T-helper 2 cell treated with Interferon-gamma antibody and Interleukin-4, amounts not matched to agents 5 μg/mL and 100 μg/mL, for 36 hours (primary cell): ENCODE data around the gene HES2.
A peak's percentile ranks its signal among the peaks of the same experiment; 100 is the strongest.
"Not testable (repeated sequence)": the region's sequence is repeated elsewhere in the genome, so short reads cannot be mapped to it uniquely, and the experiment has no call there.

Source experiments
- DNase-seq: peaks from one replicate; pipeline ENCODE4 v3.0.0; 2021; ENCODE audit warnings: low spot score
- H3K27ac Mint-ChIP-seq: one replicate; pipeline ENCODE4 v1.8.0; 2021; ENCODE audit warnings: mild to moderate bottlenecking, mixed read lengths
- H3K27me3 Mint-ChIP-seq: one replicate; pipeline ENCODE4 v1.8.0; 2021; ENCODE audit warnings: low read depth, mixed read lengths
- H3K36me3 Mint-ChIP-seq: one replicate; pipeline ENCODE4 v1.8.0; 2021; ENCODE audit warnings: low read depth, mixed read lengths
- H3K4me1 Mint-ChIP-seq: one replicate; pipeline ENCODE4 v1.8.0; 2021; ENCODE audit warnings: low read depth, mixed read lengths
- H3K4me3 Mint-ChIP-seq: one replicate; pipeline ENCODE4 v1.8.0; 2022; ENCODE audit warnings: mild to moderate bottlenecking, moderate library complexity, mixed read lengths
- H3K9me3 Mint-ChIP-seq: one replicate; pipeline ENCODE4 v1.8.0; 2021; ENCODE audit warnings: mixed read lengths

Gene HES2

GRCh38 chr1:6435547-6435946, 15.8 kb upstream of the HES2 start:
- Mint-ChIP-seq H3K27me3 (peaks cover 26% of the 10 kb centered on the region), H3K36me3 (no peaks in the 10 kb centered on the region), H3K4me3 (no peak overlapping the region), H3K27ac (no peak overlapping the region), H3K4me1 (peaks cover 3% of the 10 kb centered on the region), H3K9me3 (no peaks in the 10 kb centered on the region)
- DNase-seq: no peak

GRCh38 chr1:6435129-6435528, 15.4 kb upstream of the HES2 start:
- no peak overlapping the region for H3K4me3 Mint-ChIP-seq
- no peaks in the 10 kb centered on the region for H3K36me3 Mint-ChIP-seq
- H3K27ac Mint-ChIP-seq: no peak overlapping the region
- no peak for DNase-seq
- H3K9me3 Mint-ChIP-seq: no peaks in the 10 kb centered on the region
- peaks cover 30% of the 10 kb centered on the region for H3K27me3 Mint-ChIP-seq
- H3K4me1 Mint-ChIP-seq: peaks cover 3% of the 10 kb centered on the region

GRCh38 chr1:6434186-6434585, 14.5 kb upstream of the HES2 start:
- H3K27me3 Mint-ChIP-seq: peaks cover 25% of the 10 kb centered on the region
- H3K4me3 Mint-ChIP-seq: no peak overlapping the region
- peaks cover 3% of the 10 kb centered on the region for H3K4me1 Mint-ChIP-seq
- no peak for DNase-seq
- H3K36me3 Mint-ChIP-seq: no peaks in the 10 kb centered on the region
- H3K9me3 Mint-ChIP-seq: no peaks in the 10 kb centered on the region
- H3K27ac Mint-ChIP-seq: no peak overlapping the region

- H3K4me1 Mint-ChIP-seq, DNase-seq, H3K9me3 Mint-ChIP-seq, H3K27ac Mint-ChIP-seq, H3K36me3 Mint-ChIP-seq, H3K4me3 Mint-ChIP-seq: not testable (repeated sequence)
- H3K27me3 Mint-ChIP-seq: peaks cover 16% of the 10 kb centered on the region
Measured at GRCh38 chr1:6431645-6432579, 12.2 kb upstream of the HES2 start.

GRCh38 chr1:6429660-6430411, 10.1 kb upstream of the HES2 start:
- H3K36me3 Mint-ChIP-seq, H3K4me1 Mint-ChIP-seq, H3K27ac Mint-ChIP-seq, H3K9me3 Mint-ChIP-seq, H3K4me3 Mint-ChIP-seq, DNase-seq: not testable (repeated sequence)
- H3K27me3 Mint-ChIP-seq: peaks cover 24% of the 10 kb centered on the region

- not testable (repeated sequence) for H3K4me3 Mint-ChIP-seq, H3K36me3 Mint-ChIP-seq, H3K4me1 Mint-ChIP-seq, H3K27ac Mint-ChIP-seq, H3K9me3 Mint-ChIP-seq, DNase-seq
- peaks cover 31% of the 10 kb centered on the region for H3K27me3 Mint-ChIP-seq
Measured at GRCh38 chr1:6428453-6428852, 8.7 kb upstream of the HES2 start.

- Mint-ChIP-seq H3K4me3 (no peak overlapping the region), H3K36me3 (no peaks in the 10 kb centered on the region), H3K4me1 (no peaks in the 10 kb centered on the region), H3K9me3 (no peaks in the 10 kb centered on the region), H3K27ac (no peak overlapping the region), H3K27me3 (peaks cover 37% of the 10 kb centered on the region)
- no peak for DNase-seq
Measured at GRCh38 chr1:6427441-6428390, 8.0 kb upstream of the HES2 start.

- DNase-seq: no peak
- Mint-ChIP-seq H3K4me1 (no peaks in the 10 kb centered on the region), H3K9me3 (no peaks in the 10 kb centered on the region), H3K36me3 (no peaks in the 10 kb centered on the region), H3K27ac (no peak overlapping the region), H3K27me3 (peaks cover 42% of the 10 kb centered on the region), H3K4me3 (no peak overlapping the region)
Measured at GRCh38 chr1:6426972-6427350, 7.2 kb upstream of the HES2 start.

- H3K4me3 Mint-ChIP-seq: no peak overlapping the region
- peaks cover 47% of the 10 kb centered on the region for H3K27me3 Mint-ChIP-seq
- no peaks in the 10 kb centered on the region for H3K36me3 Mint-ChIP-seq
- H3K27ac Mint-ChIP-seq: no peak overlapping the region
- H3K9me3 Mint-ChIP-seq: no peaks in the 10 kb centered on the region
- no peak for DNase-seq
- H3K4me1 Mint-ChIP-seq: peaks cover 4% of the 10 kb centered on the region
Measured at GRCh38 chr1:6426277-6426971, 6.7 kb upstream of the HES2 start.

- Mint-ChIP-seq H3K27ac (no peak overlapping the region), H3K27me3 (peaks cover 54% of the 10 kb centered on the region), H3K36me3 (no peaks in the 10 kb centered on the region), H3K4me3 (no peak overlapping the region), H3K4me1 (peaks cover 4% of the 10 kb centered on the region), H3K9me3 (no peaks in the 10 kb centered on the region)
- no peak for DNase-seq
Measured at GRCh38 chr1:6425658-6426057, 5.9 kb upstream of the HES2 start.

GRCh38 chr1:6424619-6425593, 5.2 kb upstream of the HES2 start, which contains the start of gene ESPN:
Gene ESPN (plus strand): TSS chr1:6424776. CDS start chr1:6424956, 180 bp downstream.
- H3K4me1 Mint-ChIP-seq: peaks cover 4% of the 10 kb centered on the region
- H3K27ac Mint-ChIP-seq: no peak within 1 kb of the TSS
- H3K4me3 Mint-ChIP-seq: peak within 1 kb of the TSS; percentile 52
- no peaks in the 10 kb centered on the region for H3K9me3 Mint-ChIP-seq
- peaks cover 53% of the 10 kb centered on the region for H3K27me3 Mint-ChIP-seq
- DNase-seq: no peak
- no peaks in the 10 kb centered on the region for H3K36me3 Mint-ChIP-seq

GRCh38 chr1:6424000-6424565, 4.4 kb upstream of the HES2 start:
- H3K4me3 Mint-ChIP-seq: peak overlapping the region; percentile 52
- no peaks in the 10 kb centered on the region for H3K36me3 Mint-ChIP-seq
- H3K27ac Mint-ChIP-seq: no peak overlapping the region
- H3K9me3 Mint-ChIP-seq: no peaks in the 10 kb centered on the region
- peaks cover 56% of the 10 kb centered on the region for H3K27me3 Mint-ChIP-seq
- H3K4me1 Mint-ChIP-seq: peaks cover 4% of the 10 kb centered on the region
- no peak for DNase-seq
